MCF 10A (cell line): ENCODE measurements around the gene MLKL. TPM values are rescaled to one million over a fixed set of nuclear protein-coding genes. Genes with fewer than 3 reads are reported as not detected.

Experiments
- Bru-seq: library from RNA; stranded (reverse); fragments of 400-500 nt; gene quantifications from one replicate; lab custom pipeline; 2021; lab: Mats Ljungman, UMichigan
- BruChase-seq, 2 experiments: library from RNA; stranded (reverse); fragments of 400-500 nt; gene quantifications; one replicate each; lab custom pipeline; 2021; lab: Mats Ljungman, UMichigan
- BruUV-seq: library from RNA; stranded (reverse); fragments of 400-500 nt; replicated peaks from 2 replicates; lab custom pipeline; 2021; lab: Mats Ljungman, UMichigan
- CTCF ChIA-PET: fragments of 300-600 bp; sonication (Branson Sonifier 250); formaldehyde crosslinking; extraction: SDS; loops from one replicate; lab custom pipeline; 2021; ENCODE audit warnings: antibody characterized with exemption, inconsistent platforms; lab: Yijun Ruan, JAX
- POLR2A ChIA-PET: fragments of 300-600, 350-650 bp; sonication (Branson Sonifier 250); formaldehyde crosslinking; extraction: SDS; loops from one replicate; lab custom pipeline; 2020; ENCODE audit warnings: antibody characterized with exemption, inconsistent platforms; lab: Yijun Ruan, JAX
- DNase-seq: peaks from one replicate; pipeline ENCODE4 v3.0.0-alpha.2; 2018; ENCODE audit not compliant: unreplicated experiment
- H3K27ac Mint-ChIP-seq: one replicate; pipeline ENCODE4 v1.8.0; 2022; ENCODE audit warnings: mild to moderate bottlenecking, low read depth, mixed read lengths; ENCODE audit not compliant: unreplicated experiment
- H3K27me3 Mint-ChIP-seq: one replicate; pipeline ENCODE4 v1.8.0; 2022; ENCODE audit warnings: mixed read lengths; ENCODE audit not compliant: insufficient read depth, unreplicated experiment
- H3K36me3 Mint-ChIP-seq: one replicate; pipeline ENCODE4 v1.8.0; 2022; ENCODE audit warnings: mild to moderate bottlenecking, moderate library complexity, mixed read lengths; ENCODE audit not compliant: insufficient read depth, unreplicated experiment
- H3K4me1 Mint-ChIP-seq: one replicate; pipeline ENCODE4 v1.8.0; 2022; ENCODE audit warnings: mixed read lengths; ENCODE audit not compliant: insufficient read depth, unreplicated experiment
- H3K4me3 Mint-ChIP-seq: one replicate; pipeline ENCODE4 v1.8.0; 2022; ENCODE audit warnings: mild to moderate bottlenecking, moderate library complexity, mixed read lengths; ENCODE audit not compliant: unreplicated experiment
- H3K9me3 Mint-ChIP-seq: one replicate; pipeline ENCODE4 v1.8.0; 2022; ENCODE audit warnings: mixed read lengths; ENCODE audit not compliant: unreplicated experiment
- CTCF ChIP-seq: fragments of 200-600 bp; IDR thresholded peaks from one replicate; pipeline ENCODE4 v1.8.0; 2022; ENCODE audit warnings: antibody characterized with exemption, mild to moderate bottlenecking; ENCODE audit not compliant: unreplicated experiment
- intact Hi-C: fragments of 100-400 bp; cut with micrococcal nuclease; formaldehyde crosslinking; loops from 2 replicates; pipeline ENCODE4 v1.14.1; 2022
- long read RNA-seq: library from polyadenylated mRNA; stranded (forward); transcript quantifications from one replicate; pipeline ENCODE4 v2.0.0, GENCODE V29; 2022
- total RNA-seq: library from RNA; stranded (reverse); gene quantifications from 2 replicates; pipeline ENCODE4 v1.2.3, GENCODE V29; 2022

The MLKL gene
- 12.1 and 14.2 TPM in 2 replicates for total RNA-seq
- Bru-seq, nascent RNA = percentile 56 among the genes with signal in this experiment
- BruChase-seq, experiment 1, labeled RNA remaining after a 6-hour chase = percentile 54 among the genes with signal in this experiment
- percentile 53 among the genes with signal in this experiment for BruChase-seq, experiment 2, labeled RNA remaining after a 2-hour chase
- long read RNA-seq, transcript MLKL-202 (11 exons, 2,523 nt) = major isoform, 18 of 36 reads
- long read RNA-seq, partial matches to known transcripts = 2 of 36 reads
- long read RNA-seq, other reads (novel, unspliced or antisense) = 16 of 36 reads

GRCh38 chr16:74700438-74701225 is at the start of gene MLKL:
MLKL (minus strand) TSS chr16:74700862; CDS start chr16:74695757, 5,105 bp downstream.
- no peak for TF ChIP-seq CTCF
- H3K36me3 Mint-ChIP-seq = peaks cover 2% of the 10 kb centered on the region
- peak within 1 kb of the TSS; percentile 100 for H3K4me3 Mint-ChIP-seq
- no peaks in the 10 kb centered on the region for H3K9me3 Mint-ChIP-seq
- BruUV-seq = TSS peak; percentile 36
- CTCF ChIA-PET = interaction anchor here (0.6 to 3.7 kb wide), 8 partner anchors 9 to 430 kb away, joined by 3 to 40 read pairs (median 4); no protein-coding TSS in a partner anchor
- H3K27ac Mint-ChIP-seq = peak within 1 kb of the TSS; percentile 98
- peak; percentile 75 for DNase-seq
- H3K4me1 Mint-ChIP-seq = peaks cover 34% of the 10 kb centered on the region
- no peaks in the 10 kb centered on the region for H3K27me3 Mint-ChIP-seq
- intact Hi-C loops = loop anchor here (2.0 kb wide), 1 partner anchor 112 kb away; no protein-coding TSS in a partner anchor
- POLR2A ChIA-PET = interaction anchor here (0.6 to 3.6 kb wide), 19 partner anchors 8 to 554 kb away, joined by 3 to 33 read pairs (median 5); partner anchors contain the start of genes GLG1 and RFWD3

- Mint-ChIP-seq H3K27ac (no peak overlapping the region), H3K27me3 (peaks cover 3% of the 10 kb centered on the region), H3K4me1 (no peaks in the 10 kb centered on the region), H3K36me3 (no peaks in the 10 kb centered on the region), H3K9me3 (no peaks in the 10 kb centered on the region), H3K4me3 (no peak overlapping the region)
- TF ChIP-seq CTCF = no peak
- POLR2A ChIA-PET = no interaction called here
- BruUV-seq = no TSS peak
- intact Hi-C loops = no loop called here
- no peak for DNase-seq
- CTCF ChIA-PET = interaction anchor here (0.6 kb wide), 1 partner anchor 32 kb away, joined by 3 read pairs; no protein-coding TSS in a partner anchor
Measured at GRCh38 chr16:74749291-74750055, 48.8 kb upstream of the MLKL start.

- no TSS peak for BruUV-seq
- no peaks in the 10 kb centered on the region for H3K27me3 Mint-ChIP-seq
- DNase-seq = no peak
- H3K9me3 Mint-ChIP-seq = no peaks in the 10 kb centered on the region
- TF ChIP-seq CTCF = no peak
- ChIA-PET CTCF (interaction anchor here (0.6 kb wide), 1 partner anchor 33 kb away, joined by 3 read pairs; no protein-coding TSS in a partner anchor), POLR2A (no interaction called here)
- no peak overlapping the region for H3K4me3 Mint-ChIP-seq
- peaks cover 6% of the 10 kb centered on the region for H3K4me1 Mint-ChIP-seq
- H3K36me3 Mint-ChIP-seq = no peaks in the 10 kb centered on the region
- intact Hi-C loops = no loop called here
- H3K27ac Mint-ChIP-seq = no peak overlapping the region
Measured at GRCh38 chr16:74748616-74749026, 48.0 kb upstream of the MLKL start.
